Measurements from ENCODE around the gene GABRB1. TPM values are rescaled to one million over a fixed set of nuclear protein-coding genes. Genes with fewer than 3 reads are reported as not detected.
"Not testable (repeated sequence)": the region's sequence is repeated elsewhere in the genome, so short reads cannot be mapped to it uniquely, and the experiment has no call there.

GABRB1 gene
- total RNA-seq, 2 experiments from 2014 or later, result not detected

DNA sequence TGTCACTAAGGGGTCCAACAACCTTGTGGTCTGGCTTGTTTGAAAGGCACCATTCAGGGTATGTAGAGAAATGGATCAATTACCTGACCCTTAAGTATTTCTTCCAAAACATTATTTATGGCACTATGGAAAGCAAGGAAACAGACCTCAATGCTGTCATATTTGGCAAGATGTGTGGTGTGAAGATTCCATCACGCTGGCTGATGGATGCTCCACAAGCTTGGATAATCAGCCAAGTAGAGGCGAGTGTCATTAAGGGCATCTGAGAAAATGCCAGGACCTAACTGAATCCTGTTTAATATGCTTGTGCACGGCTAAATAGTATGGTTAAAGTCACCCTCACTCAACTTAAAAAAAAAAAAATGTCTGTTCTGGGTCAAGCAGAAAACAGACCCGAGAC is 311.4 kb downstream of the GABRB1 start:
- no peak overlapping the region for H3K4me3 Mint-ChIP-seq
- no peak overlapping the region for H3K27ac Mint-ChIP-seq
- POLR2A ChIA-PET, result no interaction called here
- H3K4me1 Mint-ChIP-seq, result no peaks in the 10 kb centered on the region
- no peak for ATAC-seq (ENCODE audit: low read depth)
- H3K27me3 Mint-ChIP-seq, result peaks cover 4% of the 10 kb centered on the region
- no peaks in the 10 kb centered on the region for H3K36me3 Mint-ChIP-seq
- DNase-seq, result no peak
- no peaks in the 10 kb centered on the region for H3K9me3 Mint-ChIP-seq

DNA sequence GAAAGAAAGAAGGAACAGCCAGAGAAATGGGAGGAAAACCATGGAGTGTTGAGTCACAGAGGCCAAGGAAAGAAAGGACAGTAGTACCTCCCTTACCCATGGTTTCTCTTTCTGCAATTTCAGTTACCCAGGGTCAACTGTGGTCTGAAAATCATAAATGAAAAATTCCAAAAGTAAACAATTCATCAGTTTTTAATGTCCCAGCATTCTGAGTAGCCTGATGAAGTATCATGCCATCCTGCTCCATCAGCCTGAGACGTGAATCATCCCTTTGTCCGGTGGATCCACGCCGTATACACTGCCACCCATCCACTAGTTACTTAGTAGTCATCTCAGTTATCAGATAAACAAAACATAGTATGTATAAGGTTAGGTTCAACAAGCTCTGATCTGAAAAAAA is 318.0 kb downstream of the GABRB1 start:
- no peak for ATAC-seq (ENCODE audit: low read depth)
- POLR2A ChIA-PET, result no interaction called here
- Mint-ChIP-seq H3K9me3 (no peaks in the 10 kb centered on the region), H3K4me3 (no peak overlapping the region), H3K27ac (no peak overlapping the region), H3K4me1 (no peaks in the 10 kb centered on the region), H3K27me3 (peaks cover 4% of the 10 kb centered on the region), H3K36me3 (no peaks in the 10 kb centered on the region)
- DNase-seq, result no peak

DNA sequence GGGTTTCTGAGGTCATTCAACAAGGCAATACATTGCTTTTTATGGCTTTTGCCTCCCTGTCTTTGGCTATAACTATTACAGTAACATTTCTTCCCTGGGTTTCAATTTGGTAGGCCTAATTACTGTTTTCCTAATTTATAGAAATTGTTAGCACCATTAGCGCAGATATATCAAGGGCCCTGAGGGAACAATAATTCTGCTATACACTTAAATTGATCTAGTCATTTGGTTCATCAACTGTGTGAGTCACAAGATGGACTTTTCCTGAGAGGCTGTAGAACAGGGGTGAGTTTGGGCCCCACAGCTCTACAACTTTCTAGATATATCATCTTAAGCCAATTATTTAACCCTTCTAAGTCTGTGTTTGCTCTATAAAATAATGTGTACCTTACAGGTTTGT is 324.2 kb downstream of the GABRB1 start:
- Mint-ChIP-seq H3K9me3 (no peaks in the 10 kb centered on the region), H3K4me3 (no peak overlapping the region), H3K27me3 (peaks cover 6% of the 10 kb centered on the region), H3K4me1 (no peaks in the 10 kb centered on the region), H3K36me3 (no peaks in the 10 kb centered on the region), H3K27ac (no peak overlapping the region)
- no peak for DNase-seq
- ATAC-seq (ENCODE audit: low read depth), result no peak
- POLR2A ChIA-PET, result no interaction called here

DNA sequence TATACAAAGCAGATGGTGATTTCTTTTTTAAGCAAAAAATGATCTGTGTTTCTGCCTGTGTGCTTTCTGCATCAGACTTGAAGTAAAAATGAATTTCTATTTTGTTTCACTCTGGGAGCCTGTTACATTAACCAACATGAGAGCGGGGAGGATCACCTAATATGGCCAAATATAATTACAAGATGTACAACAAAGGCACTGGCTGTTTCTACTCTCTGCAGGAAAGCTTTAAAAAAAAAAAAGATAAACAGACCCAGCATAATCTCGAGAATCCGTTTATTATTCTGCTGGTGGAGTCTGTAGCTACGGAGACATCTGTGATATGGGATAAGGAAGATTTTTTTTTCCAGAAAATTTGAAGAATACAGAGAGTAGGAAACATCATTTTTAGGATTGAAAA is 328.5 kb downstream of the GABRB1 start:
- Mint-ChIP-seq H3K27me3 (peaks cover 6% of the 10 kb centered on the region), H3K36me3 (no peaks in the 10 kb centered on the region), H3K4me3 (no peak overlapping the region), H3K9me3 (no peaks in the 10 kb centered on the region), H3K27ac (no peak overlapping the region), H3K4me1 (no peaks in the 10 kb centered on the region)
- no peak for ATAC-seq (ENCODE audit: low read depth)
- POLR2A ChIA-PET, result no interaction called here
- no peak for DNase-seq

DNA sequence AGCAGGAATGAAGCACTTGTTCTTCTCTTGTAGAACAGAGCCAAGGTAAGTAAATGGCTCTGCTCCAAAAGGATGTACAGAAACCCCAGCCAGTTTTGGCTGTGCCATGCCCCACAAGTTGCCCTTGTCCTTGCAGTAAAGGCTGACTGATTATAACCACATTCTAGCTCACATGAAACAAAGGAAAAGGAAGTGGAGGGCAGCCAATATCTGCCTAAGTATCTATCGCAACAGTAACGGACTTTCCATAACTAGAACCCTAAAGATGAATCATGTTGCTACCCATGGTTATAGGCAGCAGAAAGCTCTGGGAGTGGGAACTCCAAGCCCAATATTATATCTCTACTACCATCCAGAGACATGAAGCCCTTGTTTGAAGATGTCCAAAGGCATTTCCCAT is 336.4 kb downstream of the GABRB1 start:
- Mint-ChIP-seq H3K9me3 (no peaks in the 10 kb centered on the region), H3K27me3 (peaks cover 3% of the 10 kb centered on the region), H3K4me1 (no peaks in the 10 kb centered on the region), H3K4me3 (no peak overlapping the region), H3K36me3 (no peaks in the 10 kb centered on the region), H3K27ac (no peak overlapping the region)
- DNase-seq (no peak), ATAC-seq (ENCODE audit: low read depth) (no peak)
- POLR2A ChIA-PET, result no interaction called here

DNA sequence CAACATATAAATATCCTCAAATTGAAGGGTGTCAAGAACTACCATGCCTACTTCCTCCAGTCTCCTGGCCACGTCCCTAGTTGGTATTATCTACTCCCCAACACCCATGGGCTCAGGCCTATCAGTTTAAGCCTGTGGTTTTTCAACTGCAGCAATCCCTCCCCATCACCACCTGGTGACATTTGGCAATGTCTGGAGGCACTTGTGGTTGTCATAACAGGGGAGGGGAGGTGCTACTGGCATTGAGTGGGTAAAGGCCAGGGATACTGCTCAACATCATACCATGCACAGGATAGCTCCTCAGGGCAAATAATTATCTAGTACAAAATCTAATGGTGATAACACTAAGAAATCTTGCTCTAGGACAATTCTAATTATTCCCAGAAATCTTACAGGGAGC is 336.8 kb downstream of the GABRB1 start:
- no peaks in the 10 kb centered on the region for H3K36me3 Mint-ChIP-seq
- no peak overlapping the region for H3K27ac Mint-ChIP-seq
- H3K9me3 Mint-ChIP-seq, result no peaks in the 10 kb centered on the region
- no peak overlapping the region for H3K4me3 Mint-ChIP-seq
- peaks cover 4% of the 10 kb centered on the region for H3K27me3 Mint-ChIP-seq
- no peak for ATAC-seq (ENCODE audit: low read depth)
- POLR2A ChIA-PET, result no interaction called here
- no peak for DNase-seq
- H3K4me1 Mint-ChIP-seq, result no peaks in the 10 kb centered on the region

DNA sequence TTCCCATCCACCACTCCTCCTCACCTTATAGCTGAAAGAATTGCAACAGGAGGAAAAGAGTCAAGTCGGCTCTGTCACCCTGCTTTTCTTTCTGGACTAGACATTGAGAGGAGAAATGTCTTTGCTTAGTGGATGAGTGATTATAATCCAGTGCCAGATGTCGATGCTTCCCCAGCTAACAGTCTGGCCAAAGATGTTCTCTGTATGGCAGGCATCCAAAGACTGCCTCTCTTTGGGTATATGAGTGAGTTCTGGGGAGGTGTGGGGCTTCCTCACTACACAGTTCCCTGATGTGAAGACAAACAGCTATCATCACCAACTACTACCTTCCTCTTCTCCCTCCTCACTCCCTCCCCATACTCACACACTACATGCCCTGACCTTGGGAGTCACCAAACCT is 341.2 kb downstream of the GABRB1 start:
- no peaks in the 10 kb centered on the region for H3K4me1 Mint-ChIP-seq
- H3K9me3 Mint-ChIP-seq, result no peaks in the 10 kb centered on the region
- no peak overlapping the region for H3K4me3 Mint-ChIP-seq
- POLR2A ChIA-PET, result no interaction called here
- DNase-seq (no peak), ATAC-seq (ENCODE audit: low read depth) (no peak)
- no peaks in the 10 kb centered on the region for H3K36me3 Mint-ChIP-seq
- H3K27me3 Mint-ChIP-seq, result peaks cover 2% of the 10 kb centered on the region
- H3K27ac Mint-ChIP-seq, result no peak overlapping the region

DNA sequence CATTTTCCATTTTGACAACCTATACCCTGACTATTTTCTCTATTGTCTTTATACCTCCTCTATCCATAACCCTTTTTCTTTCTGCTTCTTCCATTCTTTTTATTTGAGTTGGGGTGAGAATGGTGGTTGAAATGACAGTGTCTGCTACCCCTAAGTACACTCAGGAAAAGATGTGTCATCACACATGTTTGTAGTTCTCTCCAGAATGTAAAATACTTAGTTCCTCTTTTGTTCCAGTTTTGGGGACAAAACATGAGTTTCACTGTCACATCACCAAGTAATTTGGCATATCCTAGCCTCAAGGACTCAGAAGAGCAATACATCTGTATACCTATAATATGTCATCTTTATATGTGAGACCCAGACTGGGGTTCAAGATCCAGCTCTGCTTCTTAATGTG is 341.8 kb downstream of the GABRB1 start:
- POLR2A ChIA-PET, result no interaction called here
- DNase-seq (no peak), ATAC-seq (ENCODE audit: low read depth) (no peak)
- H3K36me3 Mint-ChIP-seq, result no peaks in the 10 kb centered on the region
- H3K4me1 Mint-ChIP-seq, result no peaks in the 10 kb centered on the region
- H3K27ac Mint-ChIP-seq, result no peak overlapping the region
- H3K4me3 Mint-ChIP-seq, result no peak overlapping the region
- no peaks in the 10 kb centered on the region for H3K9me3 Mint-ChIP-seq
- peaks cover 2% of the 10 kb centered on the region for H3K27me3 Mint-ChIP-seq

DNA sequence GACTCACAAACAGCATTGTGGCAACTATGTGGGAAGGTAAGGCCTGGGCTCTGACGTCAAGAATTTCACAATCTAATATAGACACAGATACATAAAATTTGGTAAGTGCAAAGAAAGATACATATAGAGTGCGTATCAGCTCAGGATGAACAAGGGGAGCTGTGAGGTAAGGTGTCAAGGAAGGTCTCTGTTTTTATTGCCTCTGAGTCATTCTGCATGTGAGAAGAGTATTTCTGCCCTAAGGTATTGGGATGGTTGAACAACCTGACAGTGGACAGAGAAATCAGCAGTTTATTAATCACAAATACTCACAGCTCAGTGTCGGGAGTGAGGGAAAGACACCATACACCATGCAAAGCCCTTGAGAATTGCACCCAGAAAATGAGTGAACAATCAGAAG is 342.3 kb downstream of the GABRB1 start:
- Mint-ChIP-seq H3K36me3 (no peaks in the 10 kb centered on the region), H3K4me1 (no peaks in the 10 kb centered on the region), H3K4me3 (no peak overlapping the region), H3K9me3 (no peaks in the 10 kb centered on the region), H3K27ac (no peak overlapping the region), H3K27me3 (peaks cover 2% of the 10 kb centered on the region)
- DNase-seq (no peak), ATAC-seq (ENCODE audit: low read depth) (no peak)
- POLR2A ChIA-PET, result no interaction called here

DNA sequence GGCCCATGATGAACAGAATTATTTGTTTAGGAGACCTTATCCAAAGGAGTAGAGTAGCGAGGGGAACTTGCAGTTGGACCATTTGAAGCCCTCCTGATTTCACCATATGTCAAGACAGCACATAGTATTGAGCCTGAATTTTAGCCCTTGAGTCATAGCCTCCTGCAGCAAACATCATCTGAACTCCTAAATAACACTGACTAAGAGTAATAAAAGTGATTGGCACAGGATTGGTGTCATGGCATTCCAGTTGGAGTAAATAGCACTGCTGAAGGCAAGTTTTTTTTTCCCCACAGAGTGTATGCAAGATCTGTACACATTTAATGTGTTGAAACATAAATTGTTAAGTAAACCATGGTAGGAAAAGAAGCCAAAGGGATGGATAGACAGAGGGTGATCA is 343.1 kb downstream of the GABRB1 start:
- H3K36me3 Mint-ChIP-seq, result no peaks in the 10 kb centered on the region
- H3K4me1 Mint-ChIP-seq, result no peaks in the 10 kb centered on the region
- peaks cover 2% of the 10 kb centered on the region for H3K27me3 Mint-ChIP-seq
- ATAC-seq (ENCODE audit: low read depth) (no peak), DNase-seq (no peak)
- POLR2A ChIA-PET, result no interaction called here
- no peak overlapping the region for H3K4me3 Mint-ChIP-seq
- H3K27ac Mint-ChIP-seq, result no peak overlapping the region
- H3K9me3 Mint-ChIP-seq, result no peaks in the 10 kb centered on the region

DNA sequence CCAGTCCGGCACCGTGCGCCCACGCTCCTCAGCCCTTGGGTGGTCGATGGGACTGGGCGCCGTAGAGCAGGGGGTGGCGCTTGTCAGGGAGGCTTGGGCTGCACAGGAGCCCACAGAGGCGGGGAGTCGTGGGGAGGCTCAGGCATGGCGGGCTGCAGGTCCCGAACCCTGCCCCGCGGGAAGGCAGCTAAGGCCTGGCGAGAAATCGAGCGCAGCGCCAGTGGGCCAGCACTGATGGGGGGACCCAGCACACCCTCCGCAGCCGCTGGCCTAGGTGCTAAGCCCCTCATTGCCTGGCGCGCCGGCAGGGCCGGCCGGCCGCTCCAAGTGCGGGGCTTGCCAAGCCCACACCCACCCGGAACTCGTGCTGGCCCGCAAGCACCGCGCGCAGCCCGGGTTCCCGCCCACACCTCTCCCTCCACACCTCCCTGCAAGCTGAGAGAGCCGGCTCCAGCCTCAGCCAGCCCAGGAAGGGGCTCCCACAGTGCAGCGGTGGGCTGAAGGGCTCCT is 346.7 kb downstream of the GABRB1 start:
- POLR2A ChIA-PET; H3K36me3 Mint-ChIP-seq; H3K4me3 Mint-ChIP-seq; ATAC-seq (ENCODE audit: low read depth); H3K27ac Mint-ChIP-seq; DNase-seq; H3K27me3 Mint-ChIP-seq; H3K9me3 Mint-ChIP-seq; H3K4me1 Mint-ChIP-seq: not testable (repeated sequence)

DNA sequence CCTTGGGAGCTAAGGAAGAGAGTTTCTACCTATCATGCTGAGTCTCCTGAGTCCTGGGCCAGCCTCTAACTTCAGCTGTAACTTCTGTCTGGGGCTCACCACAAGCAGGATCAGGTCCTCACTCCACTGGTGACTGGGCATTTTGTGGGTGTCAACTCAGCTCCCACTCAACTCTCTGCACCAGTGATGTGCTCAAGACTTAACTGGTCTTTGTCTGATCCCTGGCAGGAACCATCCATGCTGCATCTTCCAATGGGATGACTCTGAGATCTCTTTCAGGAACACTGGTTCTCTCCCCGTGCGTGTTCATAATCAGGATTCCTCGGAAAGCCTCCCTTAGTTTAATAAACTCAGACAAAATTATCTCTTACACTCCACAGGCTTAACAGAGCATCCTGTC is 349.8 kb downstream of the GABRB1 start:
- ATAC-seq (ENCODE audit: low read depth) (no peak), DNase-seq (no peak)
- peaks cover 8% of the 10 kb centered on the region for H3K27me3 Mint-ChIP-seq
- no peaks in the 10 kb centered on the region for H3K9me3 Mint-ChIP-seq
- no peaks in the 10 kb centered on the region for H3K4me1 Mint-ChIP-seq
- H3K27ac Mint-ChIP-seq, result no peak overlapping the region
- H3K4me3 Mint-ChIP-seq, result no peak overlapping the region
- no peaks in the 10 kb centered on the region for H3K36me3 Mint-ChIP-seq
- POLR2A ChIA-PET, result no interaction called here

DNA sequence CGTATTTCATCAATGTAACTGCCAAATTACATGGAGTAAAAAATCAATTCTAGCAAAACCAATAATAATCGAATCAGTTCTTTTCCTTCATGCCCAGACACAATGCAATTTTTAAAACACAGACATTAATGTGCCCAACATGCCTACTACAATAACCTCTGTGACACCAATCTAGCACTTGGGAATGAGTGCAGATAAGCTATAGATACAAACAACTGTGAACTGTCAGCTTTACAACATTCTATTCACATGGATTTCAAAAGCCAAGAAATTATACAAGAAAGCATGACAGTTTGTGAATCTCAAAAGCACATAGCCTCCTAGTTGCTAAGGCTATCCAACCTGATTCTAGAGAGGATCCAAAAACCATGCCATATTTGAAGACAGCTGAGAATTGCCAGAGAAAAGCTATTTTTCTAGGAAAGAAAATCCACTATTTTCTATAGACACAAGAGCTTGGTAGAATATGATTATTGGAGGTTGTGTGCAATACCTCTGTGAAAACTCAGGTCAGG is 351.5 kb downstream of the GABRB1 start:
- Mint-ChIP-seq H3K27ac (no peak overlapping the region), H3K9me3 (no peaks in the 10 kb centered on the region), H3K27me3 (peaks cover 11% of the 10 kb centered on the region), H3K4me3 (no peak overlapping the region), H3K36me3 (no peaks in the 10 kb centered on the region), H3K4me1 (no peaks in the 10 kb centered on the region)
- no peak for DNase-seq
- ATAC-seq (ENCODE audit: low read depth), result no peak
- POLR2A ChIA-PET, result no interaction called here

DNA sequence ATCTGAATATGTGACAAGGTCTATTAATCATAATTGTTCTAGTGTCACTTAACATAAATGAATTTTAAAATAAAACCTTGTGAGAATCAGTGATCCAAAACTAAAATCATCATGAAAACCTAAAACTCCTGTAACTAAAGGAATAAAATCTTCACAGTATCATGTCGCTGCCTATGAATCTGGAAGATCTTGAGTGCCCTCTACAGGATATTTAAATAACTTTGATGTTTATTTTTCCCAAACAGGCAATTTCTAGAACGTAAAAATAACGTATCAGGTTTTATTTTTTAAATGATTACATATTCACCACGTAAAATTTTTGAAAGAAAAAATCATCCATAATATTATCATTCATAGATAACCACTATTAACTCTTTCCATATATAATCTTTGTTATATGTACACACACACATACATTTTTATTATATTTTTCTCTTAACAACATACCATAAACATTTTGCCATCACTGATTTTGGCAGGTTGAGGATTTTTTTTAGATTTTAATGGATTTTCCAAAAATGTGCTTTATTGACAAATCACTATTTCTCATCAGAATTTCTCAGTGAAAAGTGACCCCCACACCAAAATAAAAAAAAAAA is 352.6 kb downstream of the GABRB1 start:
- Mint-ChIP-seq H3K4me1 (no peaks in the 10 kb centered on the region), H3K27me3 (peaks cover 11% of the 10 kb centered on the region), H3K27ac (no peak overlapping the region), H3K9me3 (no peaks in the 10 kb centered on the region), H3K4me3 (no peak overlapping the region), H3K36me3 (no peaks in the 10 kb centered on the region)
- POLR2A ChIA-PET, result no interaction called here
- ATAC-seq (ENCODE audit: low read depth) (no peak), DNase-seq (no peak)

DNA sequence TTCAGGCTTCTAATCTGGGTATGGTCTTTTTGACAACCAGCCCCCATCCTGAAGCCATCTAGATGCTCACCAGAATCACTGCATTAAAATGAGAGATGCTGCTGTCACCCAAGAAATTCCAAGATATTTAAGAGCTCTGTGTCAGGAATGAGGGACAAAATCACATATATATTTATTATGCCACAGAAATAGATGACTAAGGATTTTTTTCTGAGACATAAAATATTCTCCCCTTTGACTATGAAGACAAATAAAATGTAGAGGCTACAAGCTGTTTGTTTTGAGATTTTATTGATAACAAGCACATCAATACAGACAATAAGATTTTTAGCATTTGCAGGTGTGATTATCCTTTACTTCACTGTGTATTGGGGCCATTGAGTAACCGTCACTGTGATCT is 354.8 kb downstream of the GABRB1 start:
- no peaks in the 10 kb centered on the region for H3K9me3 Mint-ChIP-seq
- ATAC-seq (ENCODE audit: low read depth) (no peak), DNase-seq (no peak)
- no peak overlapping the region for H3K4me3 Mint-ChIP-seq
- H3K27ac Mint-ChIP-seq, result no peak overlapping the region
- peaks cover 11% of the 10 kb centered on the region for H3K27me3 Mint-ChIP-seq
- H3K4me1 Mint-ChIP-seq, result no peaks in the 10 kb centered on the region
- no peaks in the 10 kb centered on the region for H3K36me3 Mint-ChIP-seq
- POLR2A ChIA-PET, result no interaction called here
